ENCODE results near the gene SYNPO. TPM values are rescaled to one million over a fixed set of nuclear protein-coding genes. Genes with fewer than 3 reads are reported as not detected.

The SYNPO gene
- total and polyA plus RNA-seq, 5 donors, result 552 to 675 (median 598) TPM

DNA sequence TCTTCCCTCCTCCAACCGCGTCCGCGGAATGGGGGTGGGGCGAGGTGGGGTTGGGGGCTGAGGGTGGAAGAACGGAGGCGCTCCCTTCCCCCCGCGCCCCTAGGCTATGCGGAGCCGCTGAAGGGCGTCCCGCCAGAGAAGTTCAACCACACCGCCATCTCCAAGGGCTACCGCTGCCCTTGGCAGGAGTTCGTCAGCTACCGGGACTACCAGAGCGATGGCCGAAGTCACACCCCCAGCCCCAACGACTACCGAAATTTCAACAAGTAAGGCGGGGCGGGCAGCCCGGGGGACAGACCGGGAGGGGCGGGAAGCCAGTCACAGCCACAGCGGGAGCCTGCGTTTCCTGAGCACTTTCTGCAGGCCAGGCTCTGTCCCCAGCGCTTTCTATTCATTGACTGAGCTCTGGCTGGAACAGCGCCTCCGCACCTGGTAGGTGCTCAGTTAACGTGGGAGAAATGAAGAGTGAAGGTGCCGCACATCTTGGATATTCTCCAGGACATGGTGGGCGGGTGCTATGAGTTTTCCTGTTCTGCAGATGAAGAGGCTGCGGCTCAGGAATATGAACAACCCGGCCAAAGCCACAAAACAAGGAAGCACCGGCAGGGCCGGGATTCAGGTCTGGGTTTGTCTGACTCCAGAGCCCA, 31.9 kb downstream of the SYNPO start:
- 4% methylated on average over 38 of the region's 38 CpGs for WGBS
- H3K27me3 ChIP-seq (ENCODE audit: control insufficient read depth, insufficient read depth), result no peaks in the 10 kb centered on the region
- intact Hi-C loops (cut with DNase I), result loop anchor here in 1 of 4 donors (5.0 to 10.0 kb wide), 2 partner anchors 110 to 218 kb away; no protein-coding TSS in a partner anchor
- peaks cover 10% of the 10 kb centered on the region for H3K4me1 ChIP-seq (ENCODE audit: control insufficient read depth, insufficient read depth, low read length)
- H3K27ac ChIP-seq (ENCODE audit: low read length), result no peak overlapping the region
- peak; percentile 44 to 60 for ATAC-seq
- H3K9me3 ChIP-seq (ENCODE audit: control insufficient read depth, low read length), result no peaks in the 10 kb centered on the region
- H3K4me3 ChIP-seq (ENCODE audit: low read length), result peak overlapping the region; percentile 51
- DNase-seq, result peak; percentile 69 to 87 (median 85)

- Histone ChIP-seq H3K4me1 (ENCODE audit: control insufficient read depth, insufficient read depth, low read length) (peaks cover 10% of the 10 kb centered on the region), H3K27ac (ENCODE audit: low read length) (no peak overlapping the region), H3K4me3 (ENCODE audit: low read length) (peak overlapping the region; percentile 51), H3K9me3 (ENCODE audit: control insufficient read depth, low read length) (no peaks in the 10 kb centered on the region), H3K27me3 (ENCODE audit: control insufficient read depth, insufficient read depth) (no peaks in the 10 kb centered on the region)
- ATAC-seq (no peak), DNase-seq (no peak)
- WGBS, result 82% methylated on average over 7 of the region's 7 CpGs
- intact Hi-C loops (cut with DNase I), result loop anchor here in 1 of 4 donors (5.0 to 10.0 kb wide), 2 partner anchors 111 to 218 kb away; no protein-coding TSS in a partner anchor
These were observed 32.4 kb downstream of the SYNPO start for GRCh38 chr5:150672884-150673275.

GRCh38 chr5:150674341-150674821, 33.9 kb downstream of the SYNPO start:
- DNase-seq (peak; percentile 81 to 95 (median 92)), ATAC-seq (peak; percentile 39 to 77)
- H3K4me3 ChIP-seq (ENCODE audit: low read length), result no peak overlapping the region
- H3K9me3 ChIP-seq (ENCODE audit: control insufficient read depth, low read length), result no peaks in the 10 kb centered on the region
- WGBS, result 60% methylated on average over 4 of the region's 4 CpGs
- intact Hi-C loops (cut with DNase I), result loop anchor here in 1 of 4 donors (5.0 to 10.0 kb wide), 2 partner anchors 112 to 220 kb away; no protein-coding TSS in a partner anchor
- H3K27ac ChIP-seq (ENCODE audit: low read length), result peak overlapping the region; percentile 60
- peaks cover 10% of the 10 kb centered on the region for H3K4me1 ChIP-seq (ENCODE audit: control insufficient read depth, insufficient read depth, low read length)
- H3K27me3 ChIP-seq (ENCODE audit: control insufficient read depth, insufficient read depth), result no peaks in the 10 kb centered on the region

- H3K27me3 ChIP-seq (ENCODE audit: control insufficient read depth, insufficient read depth), result no peaks in the 10 kb centered on the region
- peak overlapping the region; percentile 56 for H3K27ac ChIP-seq (ENCODE audit: low read length)
- H3K4me1 ChIP-seq (ENCODE audit: control insufficient read depth, insufficient read depth, low read length), result peaks cover 10% of the 10 kb centered on the region
- H3K9me3 ChIP-seq (ENCODE audit: control insufficient read depth, low read length), result no peaks in the 10 kb centered on the region
- no peak for ATAC-seq
- 82% methylated on average over 6 of the region's 6 CpGs for WGBS
- intact Hi-C loops (cut with DNase I), result loop anchor here in 1 of 4 donors (10.0 kb wide), 1 partner anchor 220 kb away; no protein-coding TSS in a partner anchor
- no peak for DNase-seq
- no peak overlapping the region for H3K4me3 ChIP-seq (ENCODE audit: low read length)
These were observed 34.6 kb downstream of the SYNPO start for GRCh38 chr5:150675069-150675468.

- H3K9me3 ChIP-seq (ENCODE audit: control insufficient read depth, low read length), result no peaks in the 10 kb centered on the region
- H3K4me3 ChIP-seq (ENCODE audit: low read length), result no peak overlapping the region
- DNase-seq (peak in 1 of 3 donors; percentile 50), ATAC-seq (no peak)
- no peaks in the 10 kb centered on the region for H3K27me3 ChIP-seq (ENCODE audit: control insufficient read depth, insufficient read depth)
- WGBS, result 95% methylated on average over 9 of the region's 9 CpGs
- peaks cover 10% of the 10 kb centered on the region for H3K4me1 ChIP-seq (ENCODE audit: control insufficient read depth, insufficient read depth, low read length)
- no peak overlapping the region for H3K27ac ChIP-seq (ENCODE audit: low read length)
- intact Hi-C loops (cut with DNase I), result loop anchor here in 1 of 4 donors (10.0 kb wide), 1 partner anchor 222 kb away; no protein-coding TSS in a partner anchor
These were observed 36.1 kb downstream of the SYNPO start for GRCh38 chr5:150676578-150676977.

- WGBS, result 91% methylated on average over 1 of the region's 1 CpG
- Histone ChIP-seq H3K4me3 (ENCODE audit: low read length) (no peak overlapping the region), H3K27ac (ENCODE audit: low read length) (no peak overlapping the region), H3K4me1 (ENCODE audit: control insufficient read depth, insufficient read depth, low read length) (no peaks in the 10 kb centered on the region), H3K9me3 (ENCODE audit: control insufficient read depth, low read length) (no peaks in the 10 kb centered on the region), H3K27me3 (ENCODE audit: control insufficient read depth, insufficient read depth) (no peaks in the 10 kb centered on the region)
- intact Hi-C loops (cut with DNase I), result no loop called here
- ATAC-seq (no peak), DNase-seq (no peak)
These were observed 48.7 kb downstream of the SYNPO start for GRCh38 chr5:150689120-150689519.

DNA sequence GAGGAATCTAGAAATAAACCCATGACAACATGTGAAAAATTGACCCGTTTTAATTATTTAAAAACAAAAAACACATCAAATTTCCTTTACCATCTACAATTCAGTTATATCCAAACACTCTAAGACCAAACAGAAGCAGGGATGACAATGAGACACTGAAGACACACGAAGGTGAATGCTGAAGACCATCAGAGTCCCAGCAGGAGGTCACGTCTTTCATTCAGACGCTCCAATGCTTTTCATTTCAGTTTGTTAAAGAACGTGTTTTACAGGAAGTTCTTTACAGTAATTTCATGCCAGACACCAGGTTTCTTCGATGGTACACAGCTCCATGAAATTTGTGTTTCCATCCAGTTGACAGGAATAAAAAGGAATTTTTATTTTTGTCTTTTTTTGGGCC, 50.3 kb downstream of the SYNPO start:
- H3K9me3 ChIP-seq (ENCODE audit: control insufficient read depth, low read length), result no peaks in the 10 kb centered on the region
- ATAC-seq (no peak), DNase-seq (no peak)
- intact Hi-C loops (cut with DNase I), result no loop called here
- H3K27me3 ChIP-seq (ENCODE audit: control insufficient read depth, insufficient read depth), result no peaks in the 10 kb centered on the region
- H3K4me1 ChIP-seq (ENCODE audit: control insufficient read depth, insufficient read depth, low read length), result no peaks in the 10 kb centered on the region
- WGBS, result 75% methylated on average over 6 of the region's 6 CpGs
- H3K27ac ChIP-seq (ENCODE audit: low read length), result no peak overlapping the region
- no peak overlapping the region for H3K4me3 ChIP-seq (ENCODE audit: low read length)

GRCh38 chr5:150692276-150692675, 51.8 kb downstream of the SYNPO start:
- intact Hi-C loops (cut with DNase I), result no loop called here
- Histone ChIP-seq H3K4me3 (ENCODE audit: low read length) (no peak overlapping the region), H3K27ac (ENCODE audit: low read length) (no peak overlapping the region), H3K27me3 (ENCODE audit: control insufficient read depth, insufficient read depth) (no peaks in the 10 kb centered on the region), H3K4me1 (ENCODE audit: control insufficient read depth, insufficient read depth, low read length) (no peaks in the 10 kb centered on the region), H3K9me3 (ENCODE audit: control insufficient read depth, low read length) (no peaks in the 10 kb centered on the region)
- DNase-seq, result no peak
- 89% methylated on average over 3 of the region's 3 CpGs for WGBS
- ATAC-seq, result no peak

DNA sequence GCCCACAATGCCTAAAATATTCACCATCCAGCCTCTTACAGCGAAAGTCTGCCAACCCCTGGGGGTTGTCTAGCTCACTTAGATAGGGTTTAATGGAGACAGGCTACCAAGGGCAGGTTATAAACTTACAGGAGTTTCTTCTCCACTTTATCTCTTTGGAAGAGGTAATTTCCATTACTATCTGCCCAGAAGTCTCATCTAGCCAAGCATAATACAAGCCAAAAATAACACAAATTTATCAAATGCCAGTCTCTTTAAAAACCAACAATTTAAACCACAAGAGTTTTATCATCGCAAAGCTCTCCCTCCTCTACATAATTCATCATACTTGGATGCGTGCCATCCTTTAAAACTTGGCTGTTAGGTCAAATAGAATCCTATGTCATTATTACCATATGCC, 54.2 kb downstream of the SYNPO start:
- no peak for ATAC-seq
- Histone ChIP-seq H3K4me3 (ENCODE audit: low read length) (no peak overlapping the region), H3K9me3 (ENCODE audit: control insufficient read depth, low read length) (no peaks in the 10 kb centered on the region), H3K27me3 (ENCODE audit: control insufficient read depth, insufficient read depth) (no peaks in the 10 kb centered on the region), H3K4me1 (ENCODE audit: control insufficient read depth, insufficient read depth, low read length) (no peaks in the 10 kb centered on the region), H3K27ac (ENCODE audit: low read length) (no peak overlapping the region)
- WGBS, result 70% methylated on average over 3 of the region's 3 CpGs
- intact Hi-C loops (cut with DNase I), result no loop called here
- DNase-seq, result no peak

- ATAC-seq, result no peak
- under 1% methylated on average over 15 of the region's 15 CpGs for WGBS
- H3K4me1 ChIP-seq (ENCODE audit: control insufficient read depth, insufficient read depth, low read length), result no peaks in the 10 kb centered on the region
- H3K27ac ChIP-seq (ENCODE audit: low read length), result peak overlapping the region; percentile 50
- H3K27me3 ChIP-seq (ENCODE audit: control insufficient read depth, insufficient read depth), result no peaks in the 10 kb centered on the region
- peak overlapping the region; percentile 85 for H3K4me3 ChIP-seq (ENCODE audit: low read length)
- no peak for DNase-seq
- H3K9me3 ChIP-seq (ENCODE audit: control insufficient read depth, low read length), result no peaks in the 10 kb centered on the region
- intact Hi-C loops (cut with DNase I), result loop anchor here in 2 of 4 donors (2.0 to 5.0 kb wide), 2 partner anchors 138 to 139 kb away; no protein-coding TSS in a partner anchor
These were observed 59.8 kb downstream of the SYNPO start for GRCh38 chr5:150700246-150700593.

DNA sequence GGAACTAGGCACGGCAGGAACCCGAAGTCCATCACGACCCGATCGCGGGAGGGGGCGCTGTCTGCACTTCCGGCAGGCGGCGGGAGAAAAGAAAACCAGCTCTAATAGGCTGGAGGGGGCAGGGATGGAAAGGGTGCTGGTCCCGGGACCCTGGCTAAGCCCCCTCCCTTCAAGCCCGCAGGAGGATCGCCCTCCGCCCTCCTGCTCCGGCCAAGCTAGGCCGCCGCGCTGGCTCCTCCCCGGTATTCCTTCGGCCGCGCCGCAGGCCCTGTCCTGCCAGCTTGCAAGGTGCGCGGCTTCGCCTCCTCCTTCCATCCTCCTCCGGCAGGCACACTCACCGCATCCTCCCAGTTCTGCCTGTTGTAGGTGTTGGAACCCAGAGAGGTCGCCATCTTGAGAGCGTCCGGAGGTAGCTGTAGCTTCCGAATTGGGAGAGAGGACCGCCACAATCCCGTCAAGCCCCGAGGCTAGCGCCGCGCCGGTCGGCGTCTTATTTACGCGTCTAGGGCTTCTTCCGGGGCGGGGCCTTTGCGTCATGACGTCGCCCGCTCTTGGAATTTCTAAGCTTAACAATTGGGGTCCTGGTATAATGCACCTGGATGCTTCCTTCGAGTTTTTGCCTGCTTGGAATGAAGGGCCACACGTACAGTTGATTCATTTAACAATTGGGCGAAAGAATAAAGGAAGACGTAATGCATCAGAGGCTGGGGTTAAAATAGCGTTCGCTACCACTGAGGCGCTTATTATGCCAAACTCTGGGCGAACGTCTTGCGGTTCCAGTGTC, 60.3 kb downstream of the SYNPO start, which contains the start of gene RBM22:
Gene RBM22 (minus strand): TSS at position 469 of the 784 bp plus-strand sequence. CDS start 77 bp downstream, at position 392.
- WGBS, result under 1% methylated on average over 59 of the region's 59 CpGs
- intact Hi-C loops (cut with DNase I), result loop anchor here in 2 of 4 donors (2.0 to 5.0 kb wide), 2 partner anchors 138 to 140 kb away; no protein-coding TSS in a partner anchor

More for the DNA sequence above, 60.3 kb downstream of the SYNPO start, which contains the start of gene RBM22:
- ATAC-seq (peak; percentile 99), DNase-seq (peak; percentile 94 to 98 (median 97))
- no peaks in the 10 kb centered on the region for H3K4me1 ChIP-seq (ENCODE audit: control insufficient read depth, insufficient read depth, low read length)
- peak within 1 kb of the TSS; percentile 99 for H3K27ac ChIP-seq (ENCODE audit: low read length)
- H3K4me3 ChIP-seq (ENCODE audit: low read length), result peak within 1 kb of the TSS; percentile 85
- H3K9me3 ChIP-seq (ENCODE audit: control insufficient read depth, low read length), result no peaks in the 10 kb centered on the region
- no peaks in the 10 kb centered on the region for H3K27me3 ChIP-seq (ENCODE audit: control insufficient read depth, insufficient read depth)
